Tibial artery (tissue), 4 donors: Measurements from ENCODE around the gene ACVR1.
"Not testable (repeated sequence)": the region's sequence is repeated elsewhere in the genome, so short reads cannot be mapped to it uniquely, and the experiment has no call there.

Source experiments
- DNase-seq, 2 donors: peaks; one replicate each; pipeline ENCODE4 v3.0.0-alpha.2; 2019
- H3K27ac ChIP-seq, 2 donors: fragments of 200-600 bp; sonication (generic) in 1 of 2; 1 replicate in 1 of 2; 2 replicates in 1 of 2; pipeline ENCODE4 v1.5.1; 2018 to 2019; ENCODE audit warnings: mild to moderate bottlenecking in 1 of 2
- H3K27me3 ChIP-seq, 2 donors: fragments of 200-600 bp; sonication (generic) in 1 of 2; one replicate each; pipeline versions ENCODE4 v1.5.1 to v1.6.0; 2016 to 2019
- H3K36me3 ChIP-seq, 3 donors: fragments of 200-600 bp; sonication (generic) in 2 of 3; one replicate each; pipeline ENCODE4 v1.5.1; 2016 to 2019; ENCODE audit warnings: mild to moderate bottlenecking in 2 of 3
- H3K4me1 ChIP-seq, 4 donors: fragments of 200-600 bp; sonication (generic) in 2 of 4; 1 replicate in 3 of 4; 2 replicates in 1 of 4; pipeline ENCODE4 v1.5.1; 2016 to 2019
- H3K4me3 ChIP-seq, 2 donors: fragments of 200-600 bp; sonication (generic) in 1 of 2; 1 replicate in 1 of 2; 2 replicates in 1 of 2; pipeline ENCODE4 v1.5.1; 2018 to 2019; ENCODE audit warnings: mild to moderate bottlenecking in 2 of 2
- H3K9me3 ChIP-seq, 3 donors: fragments of 200-600 bp; sonication (generic) in 1 of 3; one replicate each; pipeline ENCODE4 v1.5.1; 2016 to 2019
- CTCF ChIP-seq, 2 experiments: fragments of 200-600 bp in 1 of 2; fragments of 450-650 bp in 1 of 2; IDR thresholded peaks; one replicate each; pipeline ENCODE4 v1.5.1; 2017 to 2019; ENCODE audit warnings: antibody characterized with exemption in 2 of 2, mild to moderate bottlenecking in 1 of 2, moderate library complexity in 1 of 2
- intact Hi-C: fragments of 100-400 bp; cut with DNase I; formaldehyde crosslinking; loops from one replicate; pipeline ENCODE4 v1.15.0; 2023; ENCODE audit warnings: low total_unique reads

ACVR1 gene

GRCh38 chr2:157833721-157834120 lies 42.4 kb downstream of the ACVR1 start:
- peak overlapping the region in 1 of 2 donors; percentile 87 for H3K27ac ChIP-seq
- peaks cover 0 to 74% (median 35%) of the 10 kb centered on the region in 4 donors for H3K4me1 ChIP-seq
- no peak overlapping the region for H3K4me3 ChIP-seq
- H3K9me3 ChIP-seq: no peaks in the 10 kb centered on the region
- no peaks in the 10 kb centered on the region for H3K27me3 ChIP-seq
- no peaks in the 10 kb centered on the region for H3K36me3 ChIP-seq
- no peak for DNase-seq
- intact Hi-C loops: no loop called here
- TF ChIP-seq CTCF (IDR thresholded peaks at IDR 0.05): no peak

DNA sequence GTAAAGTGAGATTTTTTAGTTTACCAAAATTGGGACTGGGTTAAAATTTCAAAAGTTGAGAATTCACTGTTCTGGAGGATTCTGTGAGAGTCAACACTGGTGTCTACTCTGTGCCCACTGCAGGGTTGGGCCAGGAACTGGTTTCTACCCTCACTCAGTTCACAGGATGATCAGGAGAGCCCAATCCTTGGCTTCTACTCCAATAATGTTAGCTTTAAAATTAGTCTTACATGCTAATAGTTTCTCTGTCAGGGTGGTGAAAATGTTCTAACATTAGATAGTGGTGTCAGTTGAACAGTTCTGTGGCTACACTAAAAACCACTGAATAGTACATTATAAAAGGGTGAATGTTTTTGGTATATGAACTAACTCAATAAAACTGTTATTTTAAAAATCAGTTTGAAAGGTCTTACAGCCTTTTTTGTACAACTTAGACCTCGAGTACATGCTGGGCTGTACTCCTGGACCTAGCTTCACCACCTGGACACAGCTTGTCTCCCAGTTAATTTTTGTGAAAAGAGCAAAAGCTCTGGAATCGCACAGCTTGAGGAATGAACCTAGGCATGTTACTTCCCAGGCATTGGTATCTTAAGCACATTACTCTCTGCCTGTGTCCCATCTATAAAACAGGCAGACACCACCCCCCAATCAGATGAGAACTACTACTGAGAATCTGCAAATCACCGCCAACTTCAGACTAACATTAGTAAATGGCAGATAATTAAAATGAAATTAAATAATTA lies 44.4 kb downstream of the ACVR1 start:
- DNase-seq: no peak
- H3K27ac ChIP-seq: peak overlapping the region; percentile 87
- no peak for TF ChIP-seq CTCF (IDR thresholded peaks at IDR 0.05)
- no peaks in the 10 kb centered on the region for H3K27me3 ChIP-seq
- intact Hi-C loops: loop anchor here (2.0 kb wide), 1 partner anchor 45 kb away; no protein-coding TSS in a partner anchor
- H3K36me3 ChIP-seq: no peaks in the 10 kb centered on the region
- H3K4me1 ChIP-seq: peaks cover 0 to 54% (median 22%) of the 10 kb centered on the region in 4 donors
- no peak overlapping the region for H3K4me3 ChIP-seq
- H3K9me3 ChIP-seq: no peaks in the 10 kb centered on the region

GRCh38 chr2:157830696-157831570 lies 45.2 kb downstream of the ACVR1 start:
- DNase-seq: peak in 1 of 2 donors; percentile 57
- Histone ChIP-seq H3K4me1 (peaks cover 0 to 53% (median 25%) of the 10 kb centered on the region in 4 donors), H3K9me3 (no peaks in the 10 kb centered on the region), H3K36me3 (no peaks in the 10 kb centered on the region), H3K4me3 (no peak overlapping the region), H3K27me3 (no peaks in the 10 kb centered on the region), H3K27ac (peak overlapping the region; percentile 87)
- intact Hi-C loops: loop anchor here (2.0 kb wide), 1 partner anchor 44 kb away; no protein-coding TSS in a partner anchor
- TF ChIP-seq CTCF (IDR thresholded peaks at IDR 0.05): no peak

- H3K4me1 ChIP-seq: peaks cover 0 to 53% (median 26%) of the 10 kb centered on the region in 4 donors
- H3K36me3 ChIP-seq: no peaks in the 10 kb centered on the region
- no peaks in the 10 kb centered on the region for H3K9me3 ChIP-seq
- no peak overlapping the region for H3K4me3 ChIP-seq
- peak overlapping the region; percentile 87 for H3K27ac ChIP-seq
- no peak for DNase-seq
- H3K27me3 ChIP-seq: no peaks in the 10 kb centered on the region
- intact Hi-C loops: loop anchor here (2.0 kb wide), 1 partner anchor 43 kb away; no protein-coding TSS in a partner anchor
- TF ChIP-seq CTCF (IDR thresholded peaks at IDR 0.05): no peak
Observed at GRCh38 chr2:157830266-157830665, 45.9 kb downstream of the ACVR1 start.

GRCh38 chr2:157827377-157827776 lies 48.8 kb downstream of the ACVR1 start:
- no peaks in the 10 kb centered on the region for H3K9me3 ChIP-seq
- H3K36me3 ChIP-seq: no peaks in the 10 kb centered on the region
- no peak overlapping the region for H3K4me3 ChIP-seq
- TF ChIP-seq CTCF (IDR thresholded peaks at IDR 0.05): no peak
- H3K4me1 ChIP-seq: peaks cover 0 to 33% (median 21%) of the 10 kb centered on the region in 4 donors
- intact Hi-C loops: no loop called here
- no peak for DNase-seq
- no peaks in the 10 kb centered on the region for H3K27me3 ChIP-seq
- no peak overlapping the region for H3K27ac ChIP-seq

- intact Hi-C loops, H3K27ac ChIP-seq, H3K9me3 ChIP-seq, H3K27me3 ChIP-seq, H3K36me3 ChIP-seq, DNase-seq, H3K4me3 ChIP-seq: not testable (repeated sequence)
- H3K4me1 ChIP-seq: peaks cover 0 to 33% (median 18%) of the 10 kb centered on the region in 4 donors
Observed at GRCh38 chr2:157826644-157827043, 49.5 kb downstream of the ACVR1 start.
